H1 (cell line): ENCODE measurements around the gene COX6A2. TPM values are rescaled to one million over a fixed set of nuclear protein-coding genes. Genes with fewer than 3 reads are reported as not detected.

Experiments used
- ATF3 ChIP-seq: IDR thresholded peaks from 2 replicates; pipeline ENCODE4 v1.6.1; 2011; ENCODE audit warnings: low read depth, mild to moderate bottlenecking, low read length; ENCODE audit not compliant: insufficient read depth
- CBX8 ChIP-seq: fragments of 300-800, 300-1000 bp; sonication (generic); IDR thresholded peaks from 2 replicates; pipeline ENCODE4 v1.7.1; 2016; ENCODE audit warnings: low read depth, low read length, borderline replicate concordance
- HDAC2 ChIP-seq, 2 experiments: fragments of 300-600 bp in 1 of 2; sonication (generic) in 1 of 2; IDR thresholded peaks; 2 replicates each; pipeline ENCODE4 v1.6.1; 2011 to 2012; ENCODE audit warnings: low read depth in 2 of 2, low read length in 2 of 2, mild to moderate bottlenecking in 2 of 2, moderate library complexity in 2 of 2, borderline replicate concordance in 1 of 2, inconsistent platforms in 1 of 2
- JUN ChIP-seq: IDR thresholded peaks from 2 replicates; pipeline ENCODE4 v1.6.1; 2011; ENCODE audit warnings: low read depth, mild to moderate bottlenecking, improper control_type of control experiment, low read length
- polyA plus RNA-seq, 7 experiments: library from polyadenylated mRNA; depleted of rRNA in 3 of 7; stranded (reverse) in 5 of 7; unstranded in 2 of 7; fragments of >200 nt in 5 of 7; fragments of 200-250 nt in 2 of 7; gene quantifications; 1 replicate in 5 of 7; 2 replicates in 1 of 7; 4 replicates in 1 of 7; pipeline versions ENCODE4 v1.2.1 to v1.2.3, GENCODE V29; 2011 to 2013; ENCODE audit warnings: missing spikeins in 2 of 7, mixed read lengths in 2 of 7
- total RNA-seq: library from RNA; stranded (reverse); fragmentation: NEBNext Ultra II Directional; extraction: Animal tissue kit (Norgen Biotek cat#: 25700); gene quantifications from 2 replicates; pipeline ENCODE4 v1.2.1, GENCODE V29; 2021

Gene COX6A2
- total and polyA plus RNA-seq, 2 of the 8 experiments (the other 6 are each of a cell fraction or from before 2014, with no cell fraction given), result 0.79 TPM; not detected in 1

DNA sequence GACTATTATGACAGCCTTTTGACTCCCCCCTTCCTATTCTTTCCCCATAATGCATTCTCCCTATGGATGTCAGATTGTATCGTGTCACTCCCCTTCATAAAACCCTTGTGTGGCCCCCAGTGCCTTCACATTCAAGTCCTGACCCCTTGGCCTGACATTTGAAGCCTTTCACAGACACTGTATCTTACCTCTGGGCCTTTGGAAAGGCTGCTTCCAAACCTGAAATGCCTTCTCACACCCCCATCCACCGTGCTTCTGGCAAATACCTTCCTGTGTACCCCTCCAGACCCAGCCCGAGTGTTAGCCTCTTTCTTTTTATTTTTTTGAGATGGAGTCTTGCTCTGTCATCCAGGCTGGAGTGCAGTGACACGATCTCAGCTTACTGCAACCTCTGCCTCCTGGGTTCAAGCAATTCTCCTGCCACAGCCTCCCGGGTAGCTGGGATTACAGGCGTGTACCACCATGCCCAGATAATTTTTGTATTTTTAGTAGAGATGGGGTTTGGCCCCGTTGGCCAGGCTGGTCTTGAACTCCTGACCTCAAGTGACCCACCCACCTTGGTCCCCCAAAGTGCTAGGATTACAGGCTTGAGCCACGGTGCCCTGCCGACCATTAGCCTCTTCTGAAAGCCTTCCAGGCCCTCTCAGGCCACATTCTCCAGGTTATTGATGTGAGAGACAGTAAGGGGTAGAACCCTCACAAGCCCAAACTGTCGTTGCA lies 33.2 kb upstream of the COX6A2 start (continued):
- TF ChIP-seq HDAC2 (IDR thresholded peaks at IDR 0.05; ENCODE audit: borderline replicate concordance in 1 of 2, low read depth in 2 of 2, low read length in 2 of 2) (no peak), JUN (no peak), CBX8 (no peak), ATF3 (no peak)
